Measurements from ENCODE around the gene MMAA.

Gene MMAA

GRCh38 chr4:145665773-145666172 lies 46.6 kb downstream of the MMAA start:
- no peak for TF ChIP-seq CTCF (IDR thresholded peaks at IDR 0.05; ENCODE audit: insufficient read depth, missing control alignments)
- no peak for DNase-seq (ENCODE audit: insufficient read length, low spot score)
- FAIRE-seq, result no peak

DNA sequence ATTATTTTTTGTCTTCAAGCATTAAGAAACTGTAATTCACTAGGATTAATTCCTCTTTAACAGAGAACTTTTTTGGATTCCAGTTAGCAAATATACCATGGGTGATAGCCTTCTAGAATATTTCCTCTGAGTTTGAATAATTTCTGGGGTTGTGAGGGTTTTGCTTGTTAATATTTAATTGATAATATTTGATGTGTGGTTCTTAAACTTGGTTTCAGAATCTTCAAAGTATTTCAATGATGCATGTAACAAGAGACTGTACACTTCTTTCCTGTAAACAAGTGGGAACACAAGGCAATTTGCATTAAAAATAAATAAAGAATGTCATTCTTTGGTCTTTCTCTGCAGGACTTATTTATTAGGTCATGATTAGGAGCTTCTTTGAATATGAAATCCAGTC lies 51.2 kb downstream of the MMAA start:
- TF ChIP-seq CTCF (IDR thresholded peaks at IDR 0.05; ENCODE audit: insufficient read depth, missing control alignments), result no peak
- DNase-seq (ENCODE audit: insufficient read length, low spot score) (no peak), FAIRE-seq (no peak)

- FAIRE-seq (no peak), DNase-seq (ENCODE audit: insufficient read length, low spot score) (no peak)
- TF ChIP-seq CTCF (IDR thresholded peaks at IDR 0.05; ENCODE audit: insufficient read depth, missing control alignments), result no peak
Observed at GRCh38 chr4:145679520-145679919, 60.3 kb downstream of the MMAA start.

DNA sequence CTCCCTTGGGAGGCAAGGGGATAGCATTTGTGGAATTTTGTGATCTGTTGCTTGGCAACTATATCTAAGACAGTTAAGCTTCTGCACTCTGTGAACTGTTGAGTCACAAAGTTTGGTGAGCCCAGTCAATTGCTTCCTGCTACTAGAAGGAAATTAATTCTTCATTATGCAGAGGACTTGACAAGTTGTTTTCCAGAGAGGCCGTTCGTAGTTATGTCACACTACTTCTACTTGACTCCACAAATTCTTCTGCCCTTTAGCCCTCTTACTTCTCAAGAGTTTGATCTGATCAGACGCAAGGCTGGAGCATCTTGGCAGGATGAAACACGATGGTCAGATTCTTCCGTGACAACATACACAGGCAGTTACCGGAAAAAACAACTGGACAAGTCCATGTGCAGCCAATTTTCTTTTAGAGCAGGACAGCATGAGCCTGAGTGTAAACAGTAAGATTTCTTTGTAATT lies 60.8 kb downstream of the MMAA start, which contains the start of gene C4orf51:
TSS of gene C4orf51 (plus strand) at position 156 of the 465 bp plus-strand sequence. CDS start at position 214, 58 bp downstream.
- no peak for TF ChIP-seq CTCF (IDR thresholded peaks at IDR 0.05; ENCODE audit: insufficient read depth, missing control alignments)
- no peak for DNase-seq (ENCODE audit: insufficient read length, low spot score)
- no peak for FAIRE-seq

GRCh38 chr4:145680902-145681301 lies 61.7 kb downstream of the MMAA start:
- DNase-seq (ENCODE audit: insufficient read length, low spot score), result no peak
- FAIRE-seq, result no peak
- no peak for TF ChIP-seq CTCF (IDR thresholded peaks at IDR 0.05; ENCODE audit: insufficient read depth, missing control alignments)

GRCh38 chr4:145681518-145681917 lies 62.3 kb downstream of the MMAA start:
- FAIRE-seq (no peak), DNase-seq (ENCODE audit: insufficient read length, low spot score) (no peak)
- no peak for TF ChIP-seq CTCF (IDR thresholded peaks at IDR 0.05; ENCODE audit: insufficient read depth, missing control alignments)

GRCh38 chr4:145681956-145682355 lies 62.8 kb downstream of the MMAA start:
- FAIRE-seq (no peak), DNase-seq (ENCODE audit: insufficient read length, low spot score) (no peak)
- TF ChIP-seq CTCF (IDR thresholded peaks at IDR 0.05; ENCODE audit: insufficient read depth, missing control alignments), result no peak
